GM12873 (cell line): ENCODE results near the gene MEIS1.

Experiments
- TF ChIP-seq, protein P1 (sequence below): IDR thresholded peaks from 2 replicates; pipeline ENCODE4 v1.5.1; 2012; ENCODE audit warnings: low read depth, mild to moderate bottlenecking, moderate library complexity, low read length, control low read depth; ENCODE audit not compliant: insufficient read depth; ENCODE audit errors: missing control alignments

Gene MEIS1

GRCh38 chr2:66448136-66448991 is 13.4 kb downstream of the MEIS1 start:
- TF ChIP-seq, protein P1, sequence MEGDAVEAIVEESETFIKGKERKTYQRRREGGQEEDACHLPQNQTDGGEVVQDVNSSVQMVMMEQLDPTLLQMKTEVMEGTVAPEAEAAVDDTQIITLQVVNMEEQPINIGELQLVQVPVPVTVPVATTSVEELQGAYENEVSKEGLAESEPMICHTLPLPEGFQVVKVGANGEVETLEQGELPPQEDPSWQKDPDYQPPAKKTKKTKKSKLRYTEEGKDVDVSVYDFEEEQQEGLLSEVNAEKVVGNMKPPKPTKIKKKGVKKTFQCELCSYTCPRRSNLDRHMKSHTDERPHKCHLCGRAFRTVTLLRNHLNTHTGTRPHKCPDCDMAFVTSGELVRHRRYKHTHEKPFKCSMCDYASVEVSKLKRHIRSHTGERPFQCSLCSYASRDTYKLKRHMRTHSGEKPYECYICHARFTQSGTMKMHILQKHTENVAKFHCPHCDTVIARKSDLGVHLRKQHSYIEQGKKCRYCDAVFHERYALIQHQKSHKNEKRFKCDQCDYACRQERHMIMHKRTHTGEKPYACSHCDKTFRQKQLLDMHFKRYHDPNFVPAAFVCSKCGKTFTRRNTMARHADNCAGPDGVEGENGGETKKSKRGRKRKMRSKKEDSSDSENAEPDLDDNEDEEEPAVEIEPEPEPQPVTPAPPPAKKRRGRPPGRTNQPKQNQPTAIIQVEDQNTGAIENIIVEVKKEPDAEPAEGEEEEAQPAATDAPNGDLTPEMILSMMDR, result no peak

DNA sequence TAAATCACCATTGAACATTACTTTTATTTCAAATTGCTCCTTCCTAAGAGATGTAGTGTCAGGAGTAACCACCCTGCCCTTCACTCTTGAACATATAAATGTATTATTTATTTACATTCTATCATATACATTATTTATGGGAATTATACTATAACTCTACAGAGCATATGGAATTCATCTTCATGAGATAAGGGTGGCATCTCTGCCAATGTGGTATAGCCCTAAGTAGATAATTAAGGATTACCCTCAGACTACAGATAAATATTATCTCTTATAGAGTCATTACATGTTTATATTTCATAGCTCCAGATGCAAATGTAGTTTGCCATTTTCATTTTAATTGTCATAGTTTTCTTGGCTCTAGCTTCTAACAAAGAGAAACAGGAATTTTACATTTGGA is 17.3 kb downstream of the MEIS1 start:
- TF ChIP-seq, protein P1, result no peak

DNA sequence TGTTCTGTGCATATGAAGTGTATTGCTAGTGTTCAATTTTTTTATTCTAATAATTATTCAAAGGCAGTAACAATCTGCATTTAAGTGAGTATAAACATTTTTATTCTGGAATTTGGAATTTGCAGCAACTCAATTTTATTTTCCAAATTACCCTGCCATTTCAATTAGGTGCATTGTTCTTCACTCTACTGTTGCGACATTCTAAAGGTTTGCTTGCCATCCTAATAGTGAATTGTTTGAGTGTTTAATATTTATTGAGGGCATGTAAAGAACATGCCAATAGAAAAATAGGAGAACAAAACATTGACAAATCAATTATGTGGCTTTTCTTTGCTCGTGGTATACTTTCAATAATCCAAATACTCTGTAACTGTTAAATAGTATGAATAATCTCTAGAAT is 18.0 kb downstream of the MEIS1 start:
- TF ChIP-seq, protein P1, result no peak

DNA sequence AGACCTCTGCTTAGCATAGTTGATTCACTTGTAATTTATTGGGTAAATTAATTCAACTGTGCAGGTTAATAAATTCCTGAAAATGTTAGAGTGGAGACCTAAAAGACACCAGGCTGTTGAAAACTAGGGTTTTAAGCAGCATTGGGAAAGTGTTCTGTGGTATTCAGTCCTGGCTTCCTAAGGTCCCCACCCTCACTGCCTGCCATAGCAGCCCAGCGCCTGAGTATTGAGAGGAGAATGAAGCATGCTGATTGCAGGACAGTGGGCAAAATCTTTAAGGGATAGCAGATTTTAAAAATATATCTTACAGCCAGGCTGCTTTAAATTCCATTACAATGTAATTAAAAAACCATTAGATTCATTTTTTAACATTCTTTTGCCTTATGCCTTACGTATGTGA is 20.6 kb downstream of the MEIS1 start:
- TF ChIP-seq, protein P1, result no peak

GRCh38 chr2:66456183-66457041 is 21.5 kb downstream of the MEIS1 start:
- TF ChIP-seq, protein P1, result no peak

DNA sequence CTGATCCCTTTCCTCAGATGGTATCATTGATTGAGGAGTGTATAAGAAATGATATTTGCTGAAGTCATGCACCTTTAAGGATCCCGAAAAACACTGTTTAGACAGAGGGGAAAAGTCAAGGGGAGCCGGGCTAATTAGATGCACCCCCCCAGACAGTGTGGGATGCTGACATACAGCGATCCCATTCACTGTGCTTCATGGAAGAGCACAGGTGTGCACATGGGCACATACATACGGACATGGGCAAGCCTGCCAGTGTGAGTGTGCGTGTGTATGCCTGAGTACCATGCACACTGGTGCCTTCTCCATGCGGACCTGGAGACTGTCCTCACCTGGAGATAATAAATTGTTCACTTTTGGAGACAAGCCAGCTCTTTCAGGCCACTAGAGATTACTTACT is 22.6 kb downstream of the MEIS1 start:
- TF ChIP-seq, protein P1, result no peak

DNA sequence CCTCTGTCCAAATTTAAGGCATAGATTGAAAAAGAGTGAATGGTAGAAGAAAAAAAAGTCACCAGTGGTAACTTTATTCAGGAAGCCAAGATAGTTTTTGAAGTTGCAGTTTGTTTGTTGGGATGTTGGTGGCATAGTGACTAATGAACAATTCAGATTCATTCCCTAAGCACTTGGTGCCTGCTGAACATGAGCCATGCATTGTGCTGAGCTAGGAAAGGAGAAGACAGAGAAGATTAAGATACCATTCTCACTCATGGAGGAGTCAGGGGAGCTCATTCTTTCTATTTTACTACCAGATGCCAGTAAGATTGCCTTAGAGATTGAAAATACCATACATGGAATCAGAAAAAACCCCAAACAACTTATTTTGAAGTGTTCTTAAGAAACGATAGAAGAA is 25.1 kb downstream of the MEIS1 start:
- TF ChIP-seq, protein P1, result no peak
